OCI-LY1 (cell line): ENCODE measurements around the gene RASSF4.

Experiments
- H2AFZ ChIP-seq: fragments of 200-600 bp; sonication (generic), shearing (Covaris generic); 2 replicates; pipeline ENCODE4 v1.6.0; 2014; ENCODE audit warnings: antibody characterized with exemption, mild to moderate bottlenecking, low read length
- H3F3A ChIP-seq: fragments of 200-600 bp; sonication (generic), shearing (Covaris generic); 2 replicates; pipeline ENCODE4 v1.6.0; 2014; ENCODE audit warnings: mild to moderate bottlenecking, antibody characterized with exemption, low read length, moderate library complexity; ENCODE audit not compliant: insufficient read depth
- H3K27ac ChIP-seq: fragments of 200-600 bp; sonication (generic); 2 replicates; pipeline ENCODE4 v1.5.1; 2014; ENCODE audit warnings: low read length, mixed run types, mild to moderate bottlenecking, low read depth; ENCODE audit not compliant: poor library complexity, severe bottlenecking
- H3K27me3 ChIP-seq: fragments of 200-600 bp; sonication (generic); 2 replicates; pipeline ENCODE4 v1.6.0; 2014; ENCODE audit warnings: antibody characterized with exemption, mild to moderate bottlenecking, low read length, moderate library complexity; ENCODE audit not compliant: insufficient read depth
- H3K36me3 ChIP-seq: fragments of 200-600 bp; sonication (generic); 2 replicates; pipeline ENCODE4 v1.6.1; 2014; ENCODE audit warnings: mild to moderate bottlenecking, antibody characterized with exemption, low read length, moderate library complexity, mixed read lengths; ENCODE audit not compliant: insufficient read depth
- H3K4me1 ChIP-seq: fragments of 200-600 bp; sonication (generic); 2 replicates; pipeline ENCODE4 v1.5.1; 2014; ENCODE audit warnings: mild to moderate bottlenecking, low read length, moderate library complexity; ENCODE audit not compliant: insufficient read depth, severe bottlenecking
- H3K4me2 ChIP-seq: fragments of 200-600 bp; sonication (generic), shearing (Covaris generic); 2 replicates; pipeline ENCODE4 v1.6.1; 2014; ENCODE audit warnings: low read length
- H3K4me3 ChIP-seq: fragments of 200-600 bp; sonication (generic); 2 replicates; pipeline ENCODE4 v1.5.1; 2014; ENCODE audit warnings: low read length, low read depth, mild to moderate bottlenecking, mixed read lengths; ENCODE audit not compliant: poor library complexity, severe bottlenecking
- H3K79me2 ChIP-seq: fragments of 200-600 bp; shearing (Covaris generic); 2 replicates; pipeline ENCODE4 v1.6.1; 2016; ENCODE audit warnings: mixed run types, low read length, mixed read lengths; ENCODE audit not compliant: insufficient read depth
- H3K9ac ChIP-seq: fragments of 200-600 bp; sonication (generic), shearing (Covaris generic); 2 replicates; pipeline ENCODE4 v1.6.1; 2014; ENCODE audit warnings: mild to moderate bottlenecking, low read length, mixed read lengths
- H3K9me2 ChIP-seq: fragments of 200-600 bp; sonication (generic), shearing (Covaris generic); 2 replicates; pipeline ENCODE4 v1.6.1; 2014; ENCODE audit warnings: low read depth, mild to moderate bottlenecking, low read length, mixed read lengths
- H3K9me3 ChIP-seq: fragments of 200-600 bp; shearing (Covaris generic); 2 replicates; pipeline ENCODE4 v1.6.1; 2014; ENCODE audit warnings: low read length, mixed read lengths
- H4K20me1 ChIP-seq: fragments of 200-600 bp; sonication (generic), shearing (Covaris generic); 2 replicates; pipeline ENCODE4 v1.6.0; 2016; ENCODE audit warnings: mild to moderate bottlenecking, low read length; ENCODE audit not compliant: insufficient read depth
- CTCF ChIP-seq: fragments of 200-600 bp; sonication (generic), shearing (Covaris generic); IDR thresholded peaks from 2 replicates; pipeline ENCODE4 v1.5.1; 2017; ENCODE audit warnings: mild to moderate bottlenecking, antibody characterized with exemption, low read length, moderate library complexity, mixed read lengths
- EZH2 ChIP-seq: fragments of 200-600 bp; sonication (generic), shearing (Covaris generic); IDR thresholded peaks from 2 replicates; pipeline ENCODE4 v1.8.0; 2017; ENCODE audit warnings: borderline replicate concordance, mixed run types, mild to moderate bottlenecking, antibody characterized with exemption, low read length, moderate library complexity, mixed read lengths

Gene RASSF4

GRCh38 chr10:44983895-44984278 is 24.3 kb downstream of the RASSF4 start:
- H3K9me2 ChIP-seq: no peaks in the 10 kb centered on the region
- no peaks in the 10 kb centered on the region for H3K36me3 ChIP-seq
- no peaks in the 10 kb centered on the region for H4K20me1 ChIP-seq
- H3K4me2 ChIP-seq: no peak overlapping the region
- H3K9me3 ChIP-seq: no peaks in the 10 kb centered on the region
- H3K4me1 ChIP-seq: no peaks in the 10 kb centered on the region
- peaks cover 3% of the 10 kb centered on the region; the same call in 1 of the 2 replicates for H3K27me3 ChIP-seq
- no peaks in the 10 kb centered on the region for H3K79me2 ChIP-seq
- H3K4me3 ChIP-seq: no peak overlapping the region
- no peaks in the 10 kb centered on the region for H3F3A ChIP-seq
- no peak overlapping the region for H2AFZ ChIP-seq
- H3K9ac ChIP-seq: no peak overlapping the region
- TF ChIP-seq CTCF: no peak
- TF ChIP-seq EZH2: no peak
- H3K27ac ChIP-seq: no peak overlapping the region

- no peak overlapping the region for H3K4me3 ChIP-seq
- no peak for TF ChIP-seq EZH2
- no peak for TF ChIP-seq CTCF
- no peaks in the 10 kb centered on the region for H3K9me2 ChIP-seq
- H3K4me1 ChIP-seq: no peaks in the 10 kb centered on the region
- no peaks in the 10 kb centered on the region for H3F3A ChIP-seq
- H3K27ac ChIP-seq: no peak overlapping the region
- H3K9ac ChIP-seq: no peak overlapping the region
- peaks cover 3% of the 10 kb centered on the region; the same call in 1 of the 2 replicates for H3K27me3 ChIP-seq
- no peaks in the 10 kb centered on the region for H3K79me2 ChIP-seq
- H3K4me2 ChIP-seq: no peak overlapping the region
- no peaks in the 10 kb centered on the region for H4K20me1 ChIP-seq
- no peaks in the 10 kb centered on the region for H3K9me3 ChIP-seq
- H3K36me3 ChIP-seq: no peaks in the 10 kb centered on the region
- H2AFZ ChIP-seq: no peak overlapping the region
These were observed 25.1 kb downstream of the RASSF4 start for GRCh38 chr10:44984671-44985101.

- H2AFZ ChIP-seq: no peak overlapping the region
- TF ChIP-seq EZH2: no peak
- no peak for TF ChIP-seq CTCF
- no peaks in the 10 kb centered on the region for H4K20me1 ChIP-seq
- H3K9ac ChIP-seq: no peak overlapping the region
- no peak overlapping the region for H3K27ac ChIP-seq
- no peak overlapping the region for H3K4me3 ChIP-seq
- H3K79me2 ChIP-seq: no peaks in the 10 kb centered on the region
- H3K9me2 ChIP-seq: no peaks in the 10 kb centered on the region
- no peak overlapping the region for H3K4me2 ChIP-seq
- no peaks in the 10 kb centered on the region for H3K9me3 ChIP-seq
- no peaks in the 10 kb centered on the region for H3F3A ChIP-seq
- H3K36me3 ChIP-seq: no peaks in the 10 kb centered on the region
- H3K27me3 ChIP-seq: peaks cover 3% of the 10 kb centered on the region; the same call in 1 of the 2 replicates
- no peaks in the 10 kb centered on the region for H3K4me1 ChIP-seq
These were observed 25.6 kb downstream of the RASSF4 start for GRCh38 chr10:44985175-44985681.
